Measurements from ENCODE around the gene CNNM3.

- TF ChIP-seq POLR2A (IDR thresholded peaks at IDR 0.05) = no peak
- TF ChIP-seq, protein P1, sequence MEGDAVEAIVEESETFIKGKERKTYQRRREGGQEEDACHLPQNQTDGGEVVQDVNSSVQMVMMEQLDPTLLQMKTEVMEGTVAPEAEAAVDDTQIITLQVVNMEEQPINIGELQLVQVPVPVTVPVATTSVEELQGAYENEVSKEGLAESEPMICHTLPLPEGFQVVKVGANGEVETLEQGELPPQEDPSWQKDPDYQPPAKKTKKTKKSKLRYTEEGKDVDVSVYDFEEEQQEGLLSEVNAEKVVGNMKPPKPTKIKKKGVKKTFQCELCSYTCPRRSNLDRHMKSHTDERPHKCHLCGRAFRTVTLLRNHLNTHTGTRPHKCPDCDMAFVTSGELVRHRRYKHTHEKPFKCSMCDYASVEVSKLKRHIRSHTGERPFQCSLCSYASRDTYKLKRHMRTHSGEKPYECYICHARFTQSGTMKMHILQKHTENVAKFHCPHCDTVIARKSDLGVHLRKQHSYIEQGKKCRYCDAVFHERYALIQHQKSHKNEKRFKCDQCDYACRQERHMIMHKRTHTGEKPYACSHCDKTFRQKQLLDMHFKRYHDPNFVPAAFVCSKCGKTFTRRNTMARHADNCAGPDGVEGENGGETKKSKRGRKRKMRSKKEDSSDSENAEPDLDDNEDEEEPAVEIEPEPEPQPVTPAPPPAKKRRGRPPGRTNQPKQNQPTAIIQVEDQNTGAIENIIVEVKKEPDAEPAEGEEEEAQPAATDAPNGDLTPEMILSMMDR (IDR thresholded peaks at IDR 0.05) = no peak
Observed at GRCh38 chr2:96869281-96869821, 53.3 kb downstream of the CNNM3 start.
